GM12801 (cell line): ENCODE data around the gene ZNF576.

Source experiments
- TF ChIP-seq, protein P1 (sequence below): IDR thresholded peaks from one replicate; pipeline ENCODE4 v1.5.1; 2011; ENCODE audit warnings: control low read depth; ENCODE audit not compliant: insufficient read length; ENCODE audit errors: extremely low read depth

ZNF576 gene

DNA sequence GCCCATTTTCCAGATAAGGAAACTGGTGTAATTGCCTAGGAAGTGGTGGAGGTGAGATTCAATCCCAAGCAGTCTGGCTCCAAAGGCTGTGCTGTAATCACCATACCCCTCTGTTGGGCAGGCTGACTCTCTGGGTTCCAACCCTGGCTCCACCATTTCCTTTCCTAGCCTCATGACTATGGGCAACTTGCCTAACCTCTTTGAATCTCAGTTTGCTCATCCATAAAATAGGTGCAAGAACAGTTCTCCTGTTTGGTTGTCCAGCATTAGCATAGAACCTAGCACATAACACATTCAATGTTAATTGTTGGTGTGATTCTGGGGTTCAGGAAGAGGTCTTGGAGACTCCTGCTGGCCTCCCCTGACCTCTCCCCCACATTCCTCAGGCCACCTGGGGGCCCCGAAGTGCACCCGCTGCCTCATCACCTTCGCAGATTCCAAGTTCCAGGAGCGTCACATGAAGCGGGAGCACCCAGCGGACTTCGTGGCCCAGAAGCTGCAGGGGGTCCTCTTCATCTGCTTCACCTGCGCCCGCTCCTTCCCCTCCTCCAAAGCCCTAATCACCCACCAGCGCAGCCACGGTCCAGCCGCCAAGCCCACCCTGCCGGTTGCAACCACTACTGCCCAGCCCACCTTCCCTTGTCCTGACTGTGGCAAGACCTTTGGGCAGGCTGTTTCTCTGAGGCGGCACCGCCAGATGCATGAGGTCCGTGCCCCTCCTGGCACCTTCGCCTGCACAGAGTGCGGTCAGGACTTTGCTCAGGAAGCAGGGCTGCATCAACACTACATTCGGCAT, 2.2 kb downstream of the ZNF576 start:
- TF ChIP-seq, protein P1, sequence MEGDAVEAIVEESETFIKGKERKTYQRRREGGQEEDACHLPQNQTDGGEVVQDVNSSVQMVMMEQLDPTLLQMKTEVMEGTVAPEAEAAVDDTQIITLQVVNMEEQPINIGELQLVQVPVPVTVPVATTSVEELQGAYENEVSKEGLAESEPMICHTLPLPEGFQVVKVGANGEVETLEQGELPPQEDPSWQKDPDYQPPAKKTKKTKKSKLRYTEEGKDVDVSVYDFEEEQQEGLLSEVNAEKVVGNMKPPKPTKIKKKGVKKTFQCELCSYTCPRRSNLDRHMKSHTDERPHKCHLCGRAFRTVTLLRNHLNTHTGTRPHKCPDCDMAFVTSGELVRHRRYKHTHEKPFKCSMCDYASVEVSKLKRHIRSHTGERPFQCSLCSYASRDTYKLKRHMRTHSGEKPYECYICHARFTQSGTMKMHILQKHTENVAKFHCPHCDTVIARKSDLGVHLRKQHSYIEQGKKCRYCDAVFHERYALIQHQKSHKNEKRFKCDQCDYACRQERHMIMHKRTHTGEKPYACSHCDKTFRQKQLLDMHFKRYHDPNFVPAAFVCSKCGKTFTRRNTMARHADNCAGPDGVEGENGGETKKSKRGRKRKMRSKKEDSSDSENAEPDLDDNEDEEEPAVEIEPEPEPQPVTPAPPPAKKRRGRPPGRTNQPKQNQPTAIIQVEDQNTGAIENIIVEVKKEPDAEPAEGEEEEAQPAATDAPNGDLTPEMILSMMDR = no peak

DNA sequence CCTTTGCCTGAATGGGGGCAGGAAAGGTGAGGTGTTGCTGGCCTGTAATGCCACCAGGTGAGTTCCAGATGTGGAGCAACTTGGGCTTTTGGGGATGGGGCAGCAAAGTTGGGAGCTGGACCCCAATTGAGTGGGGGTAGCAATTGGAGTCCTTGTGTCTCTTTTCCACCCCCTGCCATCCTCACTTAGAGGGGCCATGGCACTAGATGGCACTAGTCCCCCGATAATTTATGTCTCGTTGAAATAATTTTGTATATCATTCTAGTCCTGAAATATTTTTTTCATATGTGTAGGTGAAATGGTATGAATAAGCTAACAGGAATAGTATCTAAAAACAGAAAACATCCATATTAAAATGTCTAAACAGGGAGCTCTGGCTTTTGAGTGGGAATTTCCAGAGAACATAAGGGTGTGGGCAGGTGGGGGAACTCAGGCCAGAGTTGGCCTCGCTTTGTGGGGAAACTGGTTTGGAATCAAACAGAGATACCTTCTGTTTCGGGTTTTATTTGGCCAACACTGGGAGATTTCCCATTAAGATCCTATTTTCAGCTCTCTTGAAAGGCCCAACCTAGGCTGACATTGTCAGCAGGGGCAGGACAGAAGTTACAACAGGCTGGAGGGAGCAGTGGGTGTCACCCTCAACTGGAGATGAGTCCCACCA, 3.4 kb downstream of the ZNF576 start:
- TF ChIP-seq, protein P1 = no peak

DNA sequence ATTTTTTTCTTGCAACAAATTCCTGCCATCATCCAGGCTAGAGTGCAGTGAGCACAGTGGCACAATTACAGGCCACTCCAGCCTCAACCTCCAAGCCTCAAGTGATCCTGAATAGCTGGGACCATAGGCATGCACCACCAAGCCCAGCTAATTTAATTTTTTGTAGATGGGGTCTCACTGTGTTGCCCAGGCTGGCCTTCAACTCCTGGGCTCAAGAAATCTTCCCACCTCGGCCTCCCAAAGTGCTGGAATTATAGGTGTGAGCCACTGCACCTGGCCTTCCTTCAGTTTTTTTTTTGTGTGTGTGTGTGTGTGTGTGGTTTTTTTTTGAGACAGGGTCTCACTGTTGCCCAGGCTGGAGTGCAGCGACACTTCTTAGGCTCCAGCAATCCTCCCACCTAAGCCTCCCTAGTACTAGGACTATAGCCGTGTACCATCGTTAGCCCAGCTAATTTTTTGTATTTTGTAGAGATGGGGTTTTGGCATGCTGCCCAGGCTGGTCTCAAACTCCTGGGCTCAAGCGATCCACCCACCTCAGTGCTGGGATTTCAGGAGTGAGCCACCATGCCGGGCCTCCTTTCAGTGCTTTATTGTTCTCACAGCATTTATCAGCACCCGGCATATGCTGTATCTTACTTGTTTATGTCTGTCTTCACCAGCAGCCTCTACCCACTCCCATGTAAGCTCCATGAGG, 9.6 kb downstream of the ZNF576 start:
- TF ChIP-seq, protein P1 = no peak

DNA sequence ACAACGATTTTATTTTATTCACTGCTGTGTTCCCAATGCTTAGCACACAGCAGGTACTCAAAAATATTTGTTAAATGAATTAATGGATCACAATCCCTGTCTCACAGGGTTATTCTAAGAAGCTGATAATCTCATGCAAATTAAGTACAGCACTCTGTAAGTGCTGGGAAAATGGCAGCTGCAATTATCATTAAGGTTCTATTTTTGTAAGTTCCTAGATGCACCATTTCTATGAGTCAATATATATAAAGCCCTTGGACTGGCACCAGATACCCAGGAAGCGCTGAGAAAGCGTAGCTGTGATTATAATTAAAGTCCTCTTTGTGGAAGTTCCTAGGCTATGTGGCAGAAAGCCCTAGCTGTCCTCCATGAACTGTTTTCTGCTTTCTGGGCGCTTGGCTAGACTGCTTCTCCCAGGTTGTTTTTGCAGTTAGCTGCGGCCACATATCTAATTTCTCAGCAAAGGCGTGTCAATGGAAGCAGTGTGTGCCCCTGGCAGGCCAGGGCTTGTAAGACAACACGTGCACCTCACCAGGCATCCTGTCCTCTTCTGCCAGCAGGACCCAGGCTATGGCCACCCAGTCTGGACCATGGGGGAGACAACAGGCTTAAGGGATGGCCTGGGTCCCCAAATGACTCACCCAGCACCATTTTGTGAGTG, 10.3 kb downstream of the ZNF576 start:
- TF ChIP-seq, protein P1 = no peak

GRCh38 chr19:43607238-43608205, 11.1 kb downstream of the ZNF576 start:
- TF ChIP-seq, protein P1 = no peak

- TF ChIP-seq, protein P1 = no peak
These were observed 13.5 kb downstream of the ZNF576 start for GRCh38 chr19:43609872-43610271.
